ENCODE measurements around the gene POSTN. TPM values are rescaled to one million over a fixed set of nuclear protein-coding genes. Genes with fewer than 3 reads are reported as not detected.

POSTN gene
- polyA plus RNA-seq, 2 of the 4 experiments (the other 2 are of a cell fraction): 0.04 TPM; not detected in 1

- POLR2A ChIA-PET: no interaction called here
- H3K4me1 ChIP-seq: 0 out of 3 replicates have a peak, but pooled peaks cover 6% of the 10 kb centered on the region
- no peak overlapping the region for H3K4me2 ChIP-seq
- ATAC-seq (no peak), FAIRE-seq (no peak), DNase-seq (ENCODE audit: low read depth in 1 of 2, low spot score in 1 of 2) (no peak)
- WGBS (ENCODE audit: missing lambda C conversion rate): 47% methylated on average over 7 of the region's 7 CpGs
- H3K27ac ChIP-seq: no peak overlapping the region
- CTCF ChIA-PET: no interaction called here
- no peak overlapping the region for H3K4me3 ChIP-seq
- H3K9me3 ChIP-seq: no peaks in the 10 kb centered on the region
- TF ChIP-seq SREBF2 (IDR thresholded peaks at IDR 0.05) (no peak), E2F6 (IDR thresholded peaks at IDR 0.05; ENCODE audit: borderline replicate concordance, low read depth) (no peak), ATOH8 (CRISPR knock-in tag; IDR thresholded peaks at IDR 0.05; ENCODE audit: low read depth) (no peak)
These were observed 46.7 kb upstream of the POSTN start for GRCh38 chr13:37645181-37645740.

- no peak for ATAC-seq
- no peak overlapping the region for H3K4me3 ChIP-seq
- ChIA-PET CTCF (interaction anchor here (2.0 kb wide), 1 partner anchor 941 kb away, joined by 7 read pairs; no protein-coding TSS in a partner anchor), POLR2A (no interaction called here)
- H3K27ac ChIP-seq: no peak overlapping the region
- no peak for FAIRE-seq
- H3K9me3 ChIP-seq: no peaks in the 10 kb centered on the region
- no peak for DNase-seq (ENCODE audit: low read depth in 1 of 2, low spot score in 1 of 2)
- H3K4me1 ChIP-seq: no peaks in the 10 kb centered on the region
- no peak for TF ChIP-seq ZFP36 (IDR thresholded peaks at IDR 0.05; ENCODE audit: borderline replicate concordance, partially characterized antibody)
- no peak for TF ChIP-seq KDM1A (IDR thresholded peaks at IDR 0.05; ENCODE audit: low read depth)
- TF ChIP-seq TFCP2L1 (CRISPR knock-in tag; IDR thresholded peaks at IDR 0.05): no peak
- no peak for TF ChIP-seq FOSB (CRISPR knock-in tag; IDR thresholded peaks at IDR 0.05)
- TF ChIP-seq NR3C1 (IDR thresholded peaks at IDR 0.05): no peak
- no peak for TF ChIP-seq RCOR1 (IDR thresholded peaks at IDR 0.05; ENCODE audit: low read depth, low read length)
- no peak for TF ChIP-seq ATOH8 (CRISPR knock-in tag; IDR thresholded peaks at IDR 0.05; ENCODE audit: low read depth)
- no peak for TF ChIP-seq HOXB13 (CRISPR knock-in tag; IDR thresholded peaks at IDR 0.05; ENCODE audit: low read depth)
- TF ChIP-seq PBX3 (IDR thresholded peaks at IDR 0.05): no peak
- TF ChIP-seq RNF2 (IDR thresholded peaks at IDR 0.05; ENCODE audit: borderline replicate concordance, low read depth): no peak
- TF ChIP-seq EHMT2 (IDR thresholded peaks at IDR 0.05; ENCODE audit: low read depth): no peak
- H3K4me2 ChIP-seq: no peak overlapping the region
- WGBS (ENCODE audit: missing lambda C conversion rate): 89% methylated on average over 2 of the region's 2 CpGs
These were observed 42.8 kb upstream of the POSTN start for GRCh38 chr13:37641391-37641790.

- ATAC-seq (peak in 1 of 2 experiments; percentile 51; a peak in 1 of 6 replicates), DNase-seq (ENCODE audit: low read depth in 1 of 2, low spot score in 1 of 2) (peak; percentile 4 to 42), FAIRE-seq (no peak)
- ChIA-PET CTCF (interaction anchor here (1.1 to 2.0 kb wide), 6 partner anchors 9 to 942 kb away, joined by 3 to 7 read pairs (median 4); no protein-coding TSS in a partner anchor), POLR2A (no interaction called here)
- Histone ChIP-seq H3K4me1 (no peaks in the 10 kb centered on the region), H3K27ac (no peak overlapping the region), H3K9me3 (no peaks in the 10 kb centered on the region), H3K4me2 (no peak overlapping the region), H3K4me3 (no peak overlapping the region)
- TF ChIP-seq CBX8 (IDR thresholded peaks at IDR 0.05) (no peak), KDM1A (IDR thresholded peaks at IDR 0.05; ENCODE audit: low read depth) (no peak), PHF8 (IDR thresholded peaks at IDR 0.05; ENCODE audit: borderline replicate concordance, low read depth) (no peak), EHF (CRISPR knock-in tag; IDR thresholded peaks at IDR 0.05) (no peak), NR3C1 (IDR thresholded peaks at IDR 0.05) (no peak), MAZ (IDR thresholded peaks at IDR 0.05; ENCODE audit: borderline replicate concordance, low read depth, low read length) (no peak), CTCF (IDR thresholded peaks at IDR 0.05) (peak; percentile 52), SMC3 (IDR thresholded peaks at IDR 0.05) (peak; percentile 67), RAD21 (conservative IDR thresholded peaks at IDR 0.05 in 1 of 2, IDR thresholded peaks at IDR 0.05 in 1 of 2) (peak; percentile 61 to 69; a peak in 4 of 5 replicates), ZC3H11A (IDR thresholded peaks at IDR 0.05) (no peak)
- WGBS (ENCODE audit: missing lambda C conversion rate): 0% methylated on average over 2 of the region's 2 CpGs
These were observed 41.9 kb upstream of the POSTN start for GRCh38 chr13:37640499-37640898.
